GM23338 (cell line): Measurements from ENCODE around the gene SETD1A.

Source experiments
- CTCF ChIP-seq, 2 experiments: fragments of 200-600 bp in 1 of 2; sonication (generic) in 1 of 2; conservative IDR thresholded peaks; 2 replicates each; pipeline versions ENCODE4 v1.5.1 to v1.6.1; 2016 to 2017; ENCODE audit warnings: antibody characterized with exemption in 2 of 2, low read depth in 2 of 2, mild to moderate bottlenecking in 2 of 2, moderate library complexity in 1 of 2
- EZH2 ChIP-seq: fragments of 200-600 bp; sonication (generic); IDR thresholded peaks from one replicate; pipeline ENCODE4 v1.8.0; 2017; ENCODE audit warnings: antibody characterized with exemption, mild to moderate bottlenecking, low read depth; ENCODE audit not compliant: unreplicated experiment
- TF ChIP-seq, protein P1 (sequence below): IDR thresholded peaks from one replicate; pipeline ENCODE4 v1.6.1; 2018; ENCODE audit warnings: antibody characterized with exemption; ENCODE audit not compliant: unreplicated experiment

- TF ChIP-seq CTCF (conservative IDR thresholded peaks at IDR 0.05; ENCODE audit: low read depth in 2 of 2) (peak; percentile 72 to 83), EZH2 (no peak)
- TF ChIP-seq, protein P1, sequence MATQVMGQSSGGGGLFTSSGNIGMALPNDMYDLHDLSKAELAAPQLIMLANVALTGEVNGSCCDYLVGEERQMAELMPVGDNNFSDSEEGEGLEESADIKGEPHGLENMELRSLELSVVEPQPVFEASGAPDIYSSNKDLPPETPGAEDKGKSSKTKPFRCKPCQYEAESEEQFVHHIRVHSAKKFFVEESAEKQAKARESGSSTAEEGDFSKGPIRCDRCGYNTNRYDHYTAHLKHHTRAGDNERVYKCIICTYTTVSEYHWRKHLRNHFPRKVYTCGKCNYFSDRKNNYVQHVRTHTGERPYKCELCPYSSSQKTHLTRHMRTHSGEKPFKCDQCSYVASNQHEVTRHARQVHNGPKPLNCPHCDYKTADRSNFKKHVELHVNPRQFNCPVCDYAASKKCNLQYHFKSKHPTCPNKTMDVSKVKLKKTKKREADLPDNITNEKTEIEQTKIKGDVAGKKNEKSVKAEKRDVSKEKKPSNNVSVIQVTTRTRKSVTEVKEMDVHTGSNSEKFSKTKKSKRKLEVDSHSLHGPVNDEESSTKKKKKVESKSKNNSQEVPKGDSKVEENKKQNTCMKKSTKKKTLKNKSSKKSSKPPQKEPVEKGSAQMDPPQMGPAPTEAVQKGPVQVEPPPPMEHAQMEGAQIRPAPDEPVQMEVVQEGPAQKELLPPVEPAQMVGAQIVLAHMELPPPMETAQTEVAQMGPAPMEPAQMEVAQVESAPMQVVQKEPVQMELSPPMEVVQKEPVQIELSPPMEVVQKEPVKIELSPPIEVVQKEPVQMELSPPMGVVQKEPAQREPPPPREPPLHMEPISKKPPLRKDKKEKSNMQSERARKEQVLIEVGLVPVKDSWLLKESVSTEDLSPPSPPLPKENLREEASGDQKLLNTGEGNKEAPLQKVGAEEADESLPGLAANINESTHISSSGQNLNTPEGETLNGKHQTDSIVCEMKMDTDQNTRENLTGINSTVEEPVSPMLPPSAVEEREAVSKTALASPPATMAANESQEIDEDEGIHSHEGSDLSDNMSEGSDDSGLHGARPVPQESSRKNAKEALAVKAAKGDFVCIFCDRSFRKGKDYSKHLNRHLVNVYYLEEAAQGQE = no peak
Observed at GRCh38 chr16:30934827-30935557, 22.6 kb upstream of the SETD1A start.
